Activated CD8-positive, alpha-beta memory T cell treated with anti-CD3 and anti-CD28 coated beads, Interleukin-2, amount 50 U/mL, for 24 hours (primary cell): Measurements from ENCODE around the gene SLC28A3.

ENCODE experiments used
- DNase-seq: peaks from one replicate; pipeline ENCODE4 v3.0.0-alpha.2; 2020; ENCODE audit errors: extremely low read depth

SLC28A3 gene

GRCh38 chr9:84241817-84242373 is 98.7 kb downstream of the SLC28A3 start:
- no peak for DNase-seq

GRCh38 chr9:84239343-84239742 is 101.2 kb downstream of the SLC28A3 start:
- no peak for DNase-seq

- DNase-seq, result no peak
These were observed 101.9 kb downstream of the SLC28A3 start for GRCh38 chr9:84238652-84239051.

- no peak for DNase-seq
These were observed 105.0 kb downstream of the SLC28A3 start for GRCh38 chr9:84235511-84235910.

GRCh38 chr9:84230355-84231145 is 110.0 kb downstream of the SLC28A3 start:
- DNase-seq, result no peak

GRCh38 chr9:84229191-84229590 is 111.4 kb downstream of the SLC28A3 start:
- no peak for DNase-seq

- DNase-seq, result no peak
These were observed 112.3 kb downstream of the SLC28A3 start for GRCh38 chr9:84228130-84228720.

- no peak for DNase-seq
These were observed 114.4 kb downstream of the SLC28A3 start for GRCh38 chr9:84226126-84226525.
